Right atrium auricular region (tissue), 2 donors: ENCODE measurements around the gene SPOP. TPM values are rescaled to one million over a fixed set of nuclear protein-coding genes. Genes with fewer than 3 reads are reported as not detected.

Experiments
- DNase-seq: peaks from one replicate; pipeline ENCODE4 v3.0.0-alpha.2; 2019; ENCODE audit warnings: low spot score
- H3K27ac ChIP-seq, 2 donors: fragments of 200-600 bp; sonication (generic); 1 replicate in 1 of 2; 2 replicates in 1 of 2; pipeline ENCODE4 v1.5.1; 2016 to 2019
- H3K27me3 ChIP-seq, 2 donors: fragments of 200-600 bp; sonication (generic); one replicate each; pipeline versions ENCODE4 v1.5.1 to v1.6.0; 2017 to 2019
- H3K36me3 ChIP-seq: fragments of 200-600 bp; sonication (generic); one replicate; pipeline ENCODE4 v1.5.1; 2016
- H3K4me1 ChIP-seq, 2 donors: fragments of 200-600 bp; sonication (generic); one replicate each; pipeline versions ENCODE4 v1.5.1 to v1.6.0; 2017 to 2019
- H3K4me3 ChIP-seq, 2 donors: fragments of 200-600 bp; sonication (generic); 1 replicate in 1 of 2; 2 replicates in 1 of 2; pipeline ENCODE4 v1.5.1; 2017 to 2019; ENCODE audit warnings: mild to moderate bottlenecking in 1 of 2, moderate library complexity in 1 of 2
- H3K9me3 ChIP-seq, 2 donors: fragments of 200-600 bp; sonication (generic); one replicate each; pipeline ENCODE4 v1.5.1; 2019
- CTCF ChIP-seq, 2 donors: fragments of 200-600 bp; sonication (generic); IDR thresholded peaks; one replicate each; pipeline ENCODE4 v1.5.1; 2019; ENCODE audit warnings: antibody characterized with exemption in 2 of 2
- total RNA-seq, 2 donors: library from RNA; depleted of rRNA; stranded (reverse); fragments of >200 nt; gene quantifications; one replicate each; pipeline ENCODE4 v1.1.0, GENCODE V29; 2016

The SPOP gene
- total RNA-seq, 2 donors from 2014 or later, result 40.9 to 71.8 TPM

GRCh38 chr17:49549311-49549605 lies 128.6 kb downstream of the SPOP start:
- Histone ChIP-seq H3K27me3 (no peaks in the 10 kb centered on the region), H3K36me3 (no peaks in the 10 kb centered on the region)
- DNase-seq, result no peak

More at GRCh38 chr17:49549311-49549605, 128.6 kb downstream of the SPOP start:
- Histone ChIP-seq H3K4me3 (no peak overlapping the region), H3K9me3 (no peaks in the 10 kb centered on the region), H3K4me1 (peaks cover 0 to 7% of the 10 kb centered on the region in 2 donors), H3K27ac (no peak overlapping the region)
- TF ChIP-seq CTCF (IDR thresholded peaks at IDR 0.05), result no peak

Other genes with a start within 250 kb of the SPOP start
- 10 to 100 TPM; 13.9 to 16.7 TPM for gene NGFR, start 182.8 kb downstream of the SPOP start, total RNA-seq
- gene NXPH3, start 102.2 kb downstream of the SPOP start, total RNA-seq, result 1 to 10 TPM; 3.4 to 8.8 TPM
- 10 to 100 TPM; 54.1 to 83.6 TPM for gene SLC35B1, start 29.9 kb upstream of the SPOP start, total RNA-seq
- 10 to 100 TPM; 15.1 to 15.5 TPM for gene FAM117A, start 86.0 kb upstream of the SPOP start, total RNA-seq
- gene KAT7, start 110.6 kb upstream of the SPOP start, total RNA-seq, result 10 to 100 TPM; 30.5 to 38.2 TPM
- gene TAC4, start 170.0 kb upstream of the SPOP start, total RNA-seq, result not detected